ENCODE results near the gene RPL10.

The RPL10 gene

DNA sequence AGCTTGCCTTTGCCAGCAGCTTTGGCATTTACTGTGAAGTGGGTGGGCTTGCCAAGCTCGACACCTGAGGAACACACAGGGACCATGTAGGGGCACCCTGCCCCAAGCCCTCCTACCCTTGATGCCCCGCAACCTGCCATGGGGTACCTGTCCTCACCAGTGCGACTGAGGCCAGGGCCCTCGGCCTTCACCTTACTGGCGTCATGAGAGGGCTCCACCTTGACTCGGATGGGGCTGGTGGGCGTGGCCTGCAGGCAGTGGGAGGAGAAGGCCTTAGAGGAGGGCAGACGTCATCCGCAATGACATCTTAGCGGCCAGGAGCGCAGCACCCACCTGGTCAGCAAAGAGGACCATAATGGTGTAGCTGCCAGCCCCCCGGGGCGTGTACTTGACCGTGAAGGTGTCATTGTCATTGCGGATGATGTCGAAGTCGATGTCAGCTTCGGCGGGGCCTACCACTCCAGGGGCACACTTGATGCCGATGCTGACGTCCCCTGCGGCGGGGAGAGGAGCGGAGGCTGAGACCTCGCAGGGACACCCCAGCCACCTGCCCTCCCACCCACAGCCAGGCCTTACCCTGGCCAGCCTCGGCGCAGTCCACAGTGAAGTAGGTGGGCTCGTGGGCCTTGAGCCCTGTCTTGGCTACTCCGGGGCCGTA is 36.0 kb upstream of the RPL10 start:
- FAIRE-seq = no peak

DNA sequence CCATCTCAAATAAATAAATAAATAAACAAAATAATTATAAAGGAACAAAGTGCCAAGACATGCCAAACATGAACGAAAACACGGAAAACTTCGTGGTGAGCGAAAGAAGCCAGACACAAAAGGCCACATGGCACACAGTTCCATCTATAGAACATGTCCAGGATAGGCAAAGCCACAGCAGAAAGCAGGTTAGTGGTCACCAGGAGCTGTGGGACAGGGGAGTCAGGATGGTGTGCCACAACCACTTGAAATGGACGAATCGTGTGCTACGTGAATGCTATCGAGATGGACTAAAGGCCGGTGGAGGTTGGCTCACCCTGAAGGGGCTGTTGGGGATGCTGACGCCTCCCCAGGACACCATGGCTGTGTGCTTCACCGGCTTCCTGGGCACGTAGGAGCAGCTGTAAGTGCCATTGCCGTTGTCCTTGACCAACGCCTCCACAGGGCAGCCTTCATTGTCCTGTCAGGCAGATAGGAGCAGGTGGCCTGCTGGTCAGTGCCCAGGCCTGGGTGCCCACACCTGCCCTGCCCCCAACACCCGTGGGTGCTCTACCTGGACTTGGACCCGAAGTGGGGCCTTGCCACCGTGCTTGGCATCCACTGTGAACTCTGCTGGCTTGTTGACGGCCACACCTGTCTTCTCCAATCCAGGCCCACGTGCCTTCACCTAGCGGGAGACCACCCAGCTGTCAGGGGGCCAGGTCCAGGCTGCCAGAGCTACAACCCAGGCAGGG is 34.3 kb upstream of the RPL10 start:
- FAIRE-seq = no peak

DNA sequence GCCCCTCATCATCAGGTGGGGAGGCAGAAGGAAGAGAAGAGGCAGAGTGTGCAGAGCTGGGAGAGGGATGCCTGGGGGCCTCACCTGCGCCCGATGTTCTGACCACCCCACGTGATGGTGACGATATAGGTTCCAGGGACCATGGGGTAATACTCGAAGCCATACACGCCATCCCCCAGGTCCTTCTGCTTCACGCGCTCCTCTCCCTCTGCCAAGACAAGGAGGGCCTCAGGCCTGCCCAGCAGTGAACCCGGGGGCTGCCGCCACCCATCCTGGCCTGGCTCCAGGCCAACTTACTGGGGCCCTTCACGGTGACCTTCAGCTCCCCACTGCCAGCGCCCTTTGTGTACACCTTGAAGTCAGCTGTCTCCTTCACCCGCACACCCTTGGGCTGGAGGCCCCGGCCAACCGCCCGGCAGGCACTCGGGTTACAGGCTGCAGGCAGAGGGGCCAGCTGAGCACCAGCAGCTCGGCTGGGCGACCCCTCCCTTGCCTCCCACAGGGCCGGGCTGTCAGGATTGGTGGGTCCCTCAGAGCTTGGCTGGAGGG is 33.1 kb upstream of the RPL10 start:
- no peak for FAIRE-seq

DNA sequence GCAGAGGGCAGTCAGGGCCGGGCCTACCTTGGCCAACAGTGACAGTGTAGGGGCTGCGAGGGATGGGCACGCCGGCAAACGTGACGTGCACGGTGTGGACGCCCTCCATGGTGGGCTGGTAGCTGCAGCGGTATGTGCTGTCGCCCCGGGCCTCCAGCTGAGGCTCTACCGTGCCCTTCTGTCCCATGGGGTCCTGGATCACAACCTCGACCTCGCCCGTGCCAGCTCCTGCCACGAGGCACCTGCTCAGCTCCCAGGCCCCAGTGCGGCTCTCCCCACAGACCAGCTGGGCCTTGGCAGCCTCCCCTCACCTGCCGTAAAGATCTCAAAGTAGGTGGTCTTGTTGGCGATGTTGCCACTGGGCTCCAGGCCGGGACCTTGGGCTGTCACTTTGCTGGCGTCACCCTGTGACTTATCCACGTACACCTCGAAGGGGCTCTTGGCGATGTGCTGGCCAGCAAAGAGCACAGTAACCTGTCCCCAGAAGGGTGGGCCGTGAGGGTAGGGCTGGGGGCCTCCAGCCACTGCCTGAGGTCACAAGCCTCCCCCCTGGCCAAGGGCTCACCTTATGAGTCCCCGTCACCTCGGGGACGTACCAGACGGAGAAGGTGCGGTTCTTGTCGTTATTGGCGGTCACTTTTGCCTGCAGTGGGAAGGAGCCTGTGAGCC is 32.0 kb upstream of the RPL10 start:
- FAIRE-seq = no peak

DNA sequence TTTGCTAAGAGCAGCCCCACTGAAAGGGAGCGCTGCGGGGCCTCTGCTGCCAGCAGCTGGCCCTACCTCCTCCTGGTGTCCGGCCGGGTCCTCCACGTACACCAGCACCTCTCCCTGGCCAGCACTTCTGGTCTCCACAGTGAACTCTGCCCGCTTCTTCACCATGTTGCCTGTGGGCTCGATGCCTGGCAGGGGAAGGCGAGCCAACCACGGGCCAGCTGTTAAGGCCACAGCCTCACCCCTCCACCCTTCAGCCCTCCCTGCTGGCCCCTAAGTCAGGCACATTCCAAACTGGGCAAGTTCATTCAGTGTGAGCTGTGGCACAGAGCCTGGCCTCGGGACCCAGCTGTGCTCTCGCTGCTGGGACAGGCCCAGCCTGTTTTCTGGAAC is 31.5 kb upstream of the RPL10 start:
- FAIRE-seq = no peak

DNA sequence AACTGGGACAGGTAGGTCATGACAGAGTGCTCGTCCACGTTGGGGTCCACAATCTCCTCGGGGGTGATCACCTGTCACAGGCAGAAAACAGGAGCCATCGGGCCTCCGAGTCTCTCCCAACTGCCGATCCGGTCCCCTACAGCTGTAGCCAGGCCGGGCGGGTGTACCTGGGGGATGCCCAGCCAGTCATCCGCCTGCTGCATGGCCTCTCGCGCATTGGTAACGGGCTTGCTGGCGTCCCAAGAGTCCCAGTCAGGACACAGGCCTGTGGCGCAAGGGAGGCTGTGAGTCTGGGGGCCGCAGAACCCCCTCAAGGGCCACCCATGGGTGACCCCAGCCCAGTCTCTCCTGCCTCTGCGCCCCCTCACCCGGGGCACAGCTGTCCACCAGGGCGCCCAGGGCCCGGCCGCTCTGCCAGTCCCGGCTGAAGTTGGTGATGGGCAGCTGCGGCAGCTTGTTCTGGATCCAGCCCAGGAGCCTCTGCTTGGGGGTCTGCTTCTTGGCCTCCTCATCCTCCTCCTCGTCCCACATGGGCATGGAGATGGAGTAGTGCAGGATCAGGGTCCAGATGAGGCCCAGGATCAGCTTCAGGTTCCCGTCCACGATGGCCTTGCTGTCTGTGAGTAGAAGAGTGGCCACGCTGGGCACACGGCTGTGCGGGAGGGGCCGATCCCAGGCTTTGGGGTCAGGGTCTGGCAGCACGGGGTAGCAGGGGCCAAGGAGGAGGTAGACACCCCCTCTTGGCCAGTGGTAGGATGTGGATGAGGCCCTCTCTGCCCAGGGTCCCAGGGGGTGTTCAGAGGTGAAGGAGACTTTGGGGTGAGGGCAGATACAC is 30.5 kb upstream of the RPL10 start:
- FAIRE-seq = no peak

DNA sequence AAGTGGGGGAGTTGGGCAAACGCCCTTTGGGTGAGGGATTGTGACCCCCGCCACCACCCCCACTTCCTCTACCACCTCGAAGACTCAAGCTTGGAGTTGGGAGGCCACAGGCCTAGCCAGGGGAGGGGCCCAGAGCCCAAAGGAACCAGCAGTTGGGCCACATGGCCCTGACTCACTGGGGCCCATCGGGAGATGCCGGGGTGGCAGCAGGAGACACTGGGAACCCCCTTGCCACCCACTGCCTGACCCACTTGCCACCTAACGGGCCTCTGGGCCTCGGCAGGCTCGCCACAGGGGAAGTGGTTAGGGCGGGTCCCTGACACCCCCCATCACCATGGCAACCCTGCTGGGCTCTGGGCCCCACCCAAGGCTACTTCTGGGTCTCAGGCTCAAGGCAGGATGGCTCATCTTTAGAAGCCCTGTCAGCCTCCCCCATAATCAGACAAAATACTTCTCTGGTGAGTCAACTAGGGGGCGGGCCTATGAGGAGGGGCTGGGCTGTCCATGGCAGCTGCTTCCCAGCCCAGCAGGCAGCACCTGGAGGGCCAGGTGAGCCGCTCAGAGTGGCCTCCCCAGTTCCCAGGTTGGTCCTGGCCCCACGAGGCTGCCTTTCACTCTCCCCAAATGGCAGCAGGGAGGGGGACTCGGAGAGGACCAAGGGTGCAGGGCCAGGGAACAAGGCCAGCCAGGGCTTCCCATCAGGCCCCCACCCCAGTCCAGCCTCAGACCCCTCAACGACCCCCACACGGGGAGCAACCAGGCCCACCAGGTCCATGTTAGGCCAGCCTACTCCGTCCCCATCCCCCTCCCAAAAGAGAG is 29.3 kb upstream of the RPL10 start:
- FAIRE-seq = no peak

DNA sequence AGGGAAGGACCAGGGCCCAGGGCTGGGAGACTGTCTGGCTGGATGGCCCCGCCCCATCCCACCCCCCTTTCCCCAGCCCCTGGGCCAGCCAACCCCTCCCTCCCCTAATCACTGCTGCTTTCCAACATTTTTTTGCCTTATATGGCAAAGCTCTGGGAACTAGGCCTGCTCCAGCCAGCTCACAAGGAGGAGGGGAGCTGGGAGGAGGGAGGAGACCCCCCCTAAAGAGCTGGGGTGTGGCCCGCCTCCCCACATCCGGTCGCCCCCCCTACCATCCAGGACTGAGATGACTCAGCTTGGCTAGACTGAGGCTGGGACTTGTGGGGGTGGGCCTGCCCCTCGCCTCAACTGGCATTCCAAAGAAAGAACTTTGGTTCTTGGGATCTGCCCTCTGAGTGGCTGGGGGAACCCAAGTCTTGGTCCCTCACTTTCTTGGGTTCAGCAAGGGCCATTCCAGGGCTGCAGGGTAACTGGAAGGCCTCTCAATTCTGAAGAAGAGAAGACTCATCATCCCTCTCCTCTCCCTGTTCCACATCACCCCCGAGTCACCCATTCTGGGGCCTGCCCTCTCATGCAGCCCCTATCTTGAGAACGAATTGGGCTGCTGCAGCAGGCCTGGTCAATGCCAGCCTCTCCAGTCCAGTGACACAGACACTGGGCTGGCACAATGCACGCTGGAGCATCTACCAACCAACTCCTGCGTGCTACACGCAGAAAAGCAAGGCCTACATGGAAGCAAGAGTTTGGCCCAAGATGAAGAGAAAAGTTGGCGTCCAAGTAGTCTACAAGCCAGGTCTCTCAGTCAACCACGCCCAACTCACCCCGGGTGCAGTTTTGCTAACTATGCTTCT is 28.5 kb upstream of the RPL10 start:
- peak; percentile 45 for FAIRE-seq

DNA sequence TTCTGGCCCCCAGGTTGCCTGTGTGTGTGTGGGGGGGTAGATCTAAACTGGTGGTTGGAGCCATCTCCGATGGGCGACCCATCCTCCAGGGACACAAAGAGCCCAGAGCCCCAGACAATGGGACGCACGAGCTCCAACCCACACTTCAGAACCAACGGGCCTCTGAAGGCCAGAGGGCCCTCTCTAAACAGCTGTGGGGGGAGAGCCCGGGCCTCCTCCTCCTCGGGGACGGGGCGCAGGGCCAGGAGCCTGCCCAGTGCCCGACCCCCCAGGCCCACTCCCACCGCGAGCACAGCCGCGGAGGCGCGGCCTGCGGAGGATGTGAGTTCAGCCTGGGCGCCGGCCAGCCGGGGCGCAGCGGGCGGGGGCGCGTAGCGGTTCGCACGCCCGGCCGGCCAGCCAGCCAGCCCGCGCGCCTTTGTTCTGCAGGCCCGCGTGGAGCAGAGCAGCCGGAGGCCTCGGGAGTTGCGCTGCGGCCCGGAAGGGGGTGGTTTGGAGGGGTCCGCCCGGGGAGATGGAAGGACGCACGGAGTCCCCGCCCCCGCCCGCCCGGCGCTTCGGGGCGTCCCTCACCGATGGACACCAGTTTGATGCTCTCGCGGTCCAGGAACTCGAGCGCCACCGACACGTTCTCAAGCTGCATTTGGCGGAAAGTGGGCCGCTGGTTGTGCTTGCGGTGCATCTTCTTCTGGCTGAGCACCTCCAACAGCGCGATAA is 27.7 kb upstream of the RPL10 start:
- no peak for FAIRE-seq

DNA sequence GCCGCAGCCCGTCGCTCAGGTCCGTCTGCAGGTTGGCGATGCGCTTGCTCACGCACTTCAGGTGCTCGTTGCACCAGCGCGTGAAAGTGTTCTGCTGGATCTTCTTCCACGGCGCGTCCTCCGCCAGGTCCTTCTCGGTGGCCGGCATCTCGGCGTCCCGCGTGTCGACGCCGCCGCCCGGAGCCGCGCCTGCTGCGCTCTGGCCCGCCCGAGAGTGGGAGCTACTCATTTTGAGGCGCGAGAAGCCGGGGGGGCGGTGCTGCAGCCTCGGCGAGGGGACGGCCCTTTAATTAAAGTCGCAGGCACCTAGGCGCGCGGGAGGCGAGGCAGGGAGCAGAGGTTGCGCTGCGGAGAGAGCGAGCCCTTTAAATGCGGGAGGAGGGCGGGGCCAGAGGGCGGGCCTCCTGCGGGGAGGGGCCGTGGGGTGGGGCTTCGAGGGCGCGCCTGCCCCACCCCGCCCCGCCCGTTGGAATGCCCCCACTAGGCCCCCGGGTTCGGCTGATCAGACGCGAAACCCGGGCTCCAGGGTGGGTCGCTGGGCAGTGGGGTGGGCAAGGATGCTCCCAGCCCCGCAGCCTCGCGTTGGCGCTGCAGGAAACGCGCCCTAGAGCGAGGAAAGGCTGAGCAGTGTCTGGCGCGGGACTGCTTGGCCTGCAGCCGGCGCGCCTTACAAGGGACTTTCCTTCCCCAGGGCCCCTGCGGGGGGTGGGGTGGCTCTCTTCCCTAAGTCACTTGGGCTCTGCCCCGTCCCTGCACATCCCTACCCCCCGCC is 27.0 kb upstream of the RPL10 start:
- FAIRE-seq = no peak

DNA sequence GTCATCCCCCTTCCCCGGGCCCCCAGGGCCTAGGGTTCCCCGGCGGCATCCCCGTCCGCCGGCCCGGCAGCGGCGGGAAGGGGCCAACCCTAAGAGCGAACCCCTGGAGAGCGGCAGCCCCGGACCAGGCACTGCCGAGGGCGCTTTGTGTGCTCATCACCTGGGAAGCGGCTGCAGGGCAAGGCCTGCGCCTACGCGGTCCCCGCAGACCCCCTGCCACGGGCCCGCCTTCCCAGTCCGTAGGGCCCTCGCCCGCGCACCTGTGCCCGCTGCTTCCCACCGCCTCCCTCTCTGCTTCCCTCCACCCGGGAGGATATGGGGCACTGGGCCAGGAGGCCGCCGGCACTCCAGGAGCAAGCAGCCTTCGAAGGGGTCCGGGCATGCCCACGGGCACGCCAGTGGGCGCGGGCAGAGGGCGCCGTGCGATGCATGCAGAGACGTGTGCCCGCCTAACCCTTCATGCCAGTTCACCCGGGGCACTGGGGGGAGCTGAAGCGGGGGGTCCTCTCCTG is 26.3 kb upstream of the RPL10 start:
- FAIRE-seq = no peak

DNA sequence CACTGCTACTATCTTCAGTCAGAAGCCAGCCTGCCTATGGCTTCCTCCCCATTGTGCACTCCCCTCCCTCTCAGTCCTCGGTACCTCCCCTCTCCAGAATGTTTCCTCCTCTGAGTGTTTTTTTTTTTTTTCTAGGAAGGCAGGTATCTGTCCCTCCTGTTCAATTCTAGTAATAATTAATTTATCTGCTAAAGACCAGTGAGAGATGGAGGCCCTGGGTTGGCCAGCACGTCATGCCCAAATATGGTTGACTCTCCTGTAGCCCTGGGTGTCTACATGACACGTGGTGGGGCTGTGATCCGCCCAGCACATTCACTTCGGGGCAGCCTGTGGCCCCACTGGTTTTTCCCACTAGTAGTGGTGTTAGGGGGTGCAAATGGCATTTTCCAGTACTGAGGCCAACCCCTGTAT is 25.6 kb upstream of the RPL10 start:
- no peak for FAIRE-seq

DNA sequence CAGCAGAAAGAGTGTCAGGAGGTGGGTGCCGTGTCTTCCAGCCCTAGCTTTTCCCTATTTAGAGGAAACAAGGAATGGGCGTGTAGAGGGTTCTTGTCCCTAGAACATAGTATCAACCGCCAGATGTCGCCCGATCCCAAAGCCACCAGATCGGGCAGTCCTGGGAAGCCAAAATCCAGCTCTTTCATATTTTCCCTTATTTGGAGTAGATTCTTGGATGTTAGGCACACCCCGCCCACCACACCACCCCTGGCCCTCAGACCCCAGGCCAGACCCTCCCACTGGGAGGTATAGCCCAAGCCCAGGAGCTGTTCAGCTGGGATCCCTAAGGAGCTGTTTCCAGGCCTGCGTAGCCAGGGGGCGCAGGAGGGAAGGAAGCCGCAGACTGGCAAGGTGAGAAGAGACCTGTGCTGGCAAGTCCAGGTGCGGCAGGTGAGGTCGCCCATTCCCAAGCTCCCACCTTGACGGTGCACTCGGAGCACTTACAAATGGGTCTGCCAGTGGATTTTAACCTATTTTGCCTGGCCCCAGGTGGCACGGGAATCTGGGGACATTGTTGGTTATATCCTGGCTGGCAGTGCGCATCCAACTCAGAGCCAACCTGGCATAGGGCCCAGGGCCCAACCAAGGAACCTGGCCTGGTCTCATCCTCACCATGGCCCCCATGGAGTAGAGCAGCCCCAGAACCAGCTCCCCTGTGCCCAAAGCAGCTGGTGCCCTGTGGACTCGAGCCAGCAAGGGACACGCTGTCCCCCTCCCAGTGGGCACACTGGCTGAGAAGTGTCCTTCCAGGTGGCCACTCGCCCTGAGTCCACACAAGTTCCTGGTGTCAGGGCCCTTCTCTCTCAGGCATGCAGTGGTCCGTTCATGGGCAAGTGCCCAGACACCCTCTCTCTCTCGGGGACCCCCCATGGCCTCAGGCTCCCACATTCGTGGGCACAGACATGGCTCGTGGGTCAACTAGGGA is 24.6 kb upstream of the RPL10 start:
- no peak for FAIRE-seq

DNA sequence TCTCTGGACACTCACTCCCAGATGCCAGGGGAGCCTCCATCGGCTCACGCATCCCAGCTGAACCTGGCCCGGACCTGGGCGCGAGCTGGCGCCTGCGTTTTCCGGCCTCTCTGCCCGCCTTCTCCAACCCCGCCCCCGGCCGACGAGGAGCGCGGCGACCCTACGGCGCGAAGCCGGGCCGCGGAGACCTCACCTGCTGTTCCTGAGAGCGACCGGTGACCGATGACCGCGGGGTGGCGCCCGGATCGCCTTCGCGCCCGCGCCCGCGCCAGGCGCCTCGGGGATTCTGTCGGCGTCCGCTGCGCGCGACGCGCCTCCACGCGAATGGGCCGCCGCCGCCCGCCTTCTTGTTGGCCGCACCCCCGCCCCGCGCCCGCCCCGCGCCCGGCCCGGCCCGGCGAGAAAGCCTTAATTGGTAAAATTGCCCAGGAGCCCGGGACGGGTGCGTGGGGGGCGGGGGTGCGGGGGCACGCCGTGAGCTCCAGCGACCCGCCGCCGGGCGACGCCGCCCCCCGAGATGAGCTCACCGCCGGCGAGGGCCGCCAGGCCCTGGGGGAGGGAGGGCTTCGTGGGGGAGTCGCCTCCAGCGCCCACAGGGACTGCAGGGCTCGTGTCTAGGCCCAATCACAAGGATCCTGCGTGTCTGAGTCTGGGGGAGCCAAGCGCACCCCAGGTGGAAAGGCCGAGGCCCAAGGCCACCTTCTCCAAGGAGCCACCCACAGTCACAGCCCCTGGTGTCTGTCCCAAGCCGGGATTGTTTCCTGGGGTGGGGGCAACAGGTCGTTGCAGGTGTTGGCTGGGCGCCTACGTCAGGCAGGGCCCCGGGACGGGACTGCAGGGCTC is 23.6 kb upstream of the RPL10 start, which contains the start of gene FLNA:
FLNA (minus strand) TSS at position 322 of the 843 bp plus-strand sequence. CDS start 3,389 bp downstream, outside the sequence.
- no peak for FAIRE-seq

DNA sequence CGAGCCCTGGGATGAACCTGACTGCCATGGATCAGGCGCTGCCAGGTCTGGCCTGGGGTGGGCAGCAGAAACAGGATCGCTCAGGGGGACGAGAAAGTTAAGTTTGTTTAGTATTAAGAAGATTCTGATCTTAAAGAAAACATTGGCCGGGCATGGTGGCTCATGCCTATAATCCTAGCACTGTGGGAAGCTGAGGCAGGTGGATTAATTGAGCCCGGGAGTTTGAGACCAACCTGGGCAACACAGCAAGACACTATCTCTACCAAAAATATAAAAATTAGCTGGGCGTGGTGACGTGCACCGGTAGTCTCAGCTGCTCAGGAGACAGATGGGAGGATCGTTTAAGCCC is 23.0 kb upstream of the RPL10 start:
- no peak for FAIRE-seq

DNA sequence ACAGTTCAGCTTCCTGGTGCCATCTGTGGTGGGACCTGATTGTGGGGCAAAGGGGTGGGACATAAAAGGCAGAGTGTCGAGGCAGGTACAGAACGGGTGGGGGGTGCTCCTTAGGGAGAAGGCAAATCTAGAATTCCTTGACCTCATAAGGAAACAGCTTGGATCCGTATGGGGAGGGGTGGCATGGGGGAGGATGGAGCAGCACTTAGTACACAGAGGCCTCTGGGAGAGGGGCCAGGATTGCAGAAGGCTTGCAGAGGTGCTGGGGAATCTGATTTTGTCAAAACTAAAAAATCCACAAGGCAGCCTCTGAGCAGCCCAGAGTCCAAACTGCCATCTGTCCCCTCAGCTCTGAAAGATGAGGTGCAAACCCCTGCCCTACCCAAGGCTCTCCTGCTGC is 21.4 kb upstream of the RPL10 start:
- FAIRE-seq = no peak

All from endometrium (tissue), 2 donors.